IMR-90 (cell line): Measurements from ENCODE around the gene TTC16. TPM values are rescaled to one million over a fixed set of nuclear protein-coding genes. Genes with fewer than 3 reads are reported as not detected.
A peak's percentile ranks its signal among the peaks of the same experiment; 100 is the strongest.

Experiments
- ATAC-seq: fragments of 200-7000 bp; cut with Tn5 transposase; 2 replicates; pipeline ENCODE4 v1.9.1; 2020; ENCODE audit warnings: low read depth, mild to moderate bottlenecking, moderate library complexity
- BruUV-seq: library from RNA; stranded (reverse); fragments of 400-500 nt; replicated peaks from 2 replicates; lab custom pipeline; 2021; lab: Mats Ljungman, UMichigan
- CTCF ChIA-PET: fragments of 300-600 bp; formaldehyde crosslinking; extraction: SDS; loops from one replicate; lab custom pipeline; 2021; ENCODE audit warnings: antibody characterized with exemption; lab: Yijun Ruan, JAX
- POLR2A ChIA-PET: fragments of 300-600 bp; sonication (Branson Sonifier 250); formaldehyde crosslinking; loops from one replicate; lab custom pipeline; 2022; ENCODE audit warnings: antibody characterized with exemption; ENCODE audit not compliant: unreplicated experiment; lab: Charles Lee
- DNase-seq: peaks from one replicate; pipeline ENCODE4 v3.0.0; 2013
- H2AFZ ChIP-seq: replicated peaks from 2 replicates; pipeline ENCODE3; 2013; ENCODE audit warnings: low read length, mild to moderate bottlenecking; ENCODE audit not compliant: poor library complexity
- H2AK5ac ChIP-seq: 2 replicates; pipeline ENCODE4 v1.6.1; 2013; ENCODE audit warnings: low read depth, low read length, inconsistent platforms
- H2AK9ac ChIP-seq: replicated peaks from 2 replicates; pipeline ENCODE3; 2013; ENCODE audit warnings: mild to moderate bottlenecking, low read depth, low read length, moderate library complexity; ENCODE audit not compliant: poor library complexity
- H2BK120ac ChIP-seq: 2 replicates; pipeline ENCODE4 v1.6.1; 2013; ENCODE audit warnings: low read depth, low read length, inconsistent platforms
- H2BK15ac ChIP-seq: 3 replicates; pipeline ENCODE4 v1.6.1; 2013; ENCODE audit warnings: low read depth, low read length, inconsistent platforms
- H2BK20ac ChIP-seq: 2 replicates; pipeline ENCODE4 v1.6.1; 2013; ENCODE audit warnings: low read depth, mild to moderate bottlenecking, inconsistent platforms, low read length, moderate library complexity
- H2BK5ac ChIP-seq: 2 replicates; pipeline ENCODE4 v1.6.1; 2013; ENCODE audit warnings: mild to moderate bottlenecking, low read depth, low read length, inconsistent platforms; ENCODE audit not compliant: poor library complexity, severe bottlenecking
- H3K14ac ChIP-seq: replicated peaks from 2 replicates; pipeline ENCODE4 v1.6.1; 2013; ENCODE audit warnings: low read depth, low read length, inconsistent platforms
- H3K18ac ChIP-seq: 2 replicates; pipeline ENCODE4 v1.6.1; 2013; ENCODE audit warnings: low read depth, low read length, control low read depth
- H3K23ac ChIP-seq: 2 replicates; pipeline ENCODE4 v1.6.1; 2013; ENCODE audit warnings: low read depth, low read length, inconsistent platforms
- H3K27ac ChIP-seq: 2 replicates; pipeline ENCODE4 v1.5.1; 2013; ENCODE audit warnings: mild to moderate bottlenecking, control low read depth, low read length; ENCODE audit not compliant: insufficient read depth
- H3K27me3 ChIP-seq: 2 replicates; pipeline ENCODE4 v1.6.1; 2013; ENCODE audit warnings: low read length; ENCODE audit not compliant: control insufficient read depth, insufficient read depth
- H3K36me3 ChIP-seq: 2 replicates; pipeline ENCODE4 v1.6.1; 2013; ENCODE audit warnings: low read length, mixed read lengths; ENCODE audit not compliant: control insufficient read depth, insufficient read depth
- H3K4ac ChIP-seq: 2 replicates; pipeline ENCODE4 v1.6.1; 2013; ENCODE audit warnings: low read depth, low read length, inconsistent platforms
- H3K4me1 ChIP-seq: 2 replicates; pipeline ENCODE4 v1.6.1; 2013; ENCODE audit warnings: low read length, mixed read lengths; ENCODE audit not compliant: control insufficient read depth, insufficient read depth
- H3K4me2 ChIP-seq: 2 replicates; pipeline ENCODE4 v1.6.1; 2013; ENCODE audit warnings: low read depth, mild to moderate bottlenecking, control low read depth, low read length, moderate library complexity
- H3K4me3 ChIP-seq: 2 replicates; pipeline ENCODE4 v1.5.1; 2013; ENCODE audit warnings: low read depth, mild to moderate bottlenecking, control low read depth, low read length, moderate library complexity; ENCODE audit not compliant: insufficient read depth
- H3K56ac ChIP-seq: 2 replicates; pipeline ENCODE4 v1.6.1; 2013; ENCODE audit warnings: low read length, inconsistent platforms; ENCODE audit not compliant: insufficient read depth; ENCODE audit errors: extremely low read depth
- H3K79me1 ChIP-seq, 2 experiments: 2 replicates each; pipeline ENCODE4 v1.6.1; 2013; ENCODE audit warnings: low read length in 2 of 2, inconsistent platforms in 1 of 2, low read depth in 1 of 2
- H3K9ac ChIP-seq: 2 replicates; pipeline ENCODE4 v1.6.1; 2013; ENCODE audit warnings: low read depth, low read length, control low read depth
- H3K9me1 ChIP-seq: 2 replicates; pipeline ENCODE4 v1.6.1; 2013; ENCODE audit warnings: low read length, inconsistent platforms; ENCODE audit not compliant: insufficient read depth
- H3K9me3 ChIP-seq: 2 replicates; pipeline ENCODE4 v1.6.1; 2013; ENCODE audit warnings: low read length; ENCODE audit not compliant: control insufficient read depth, insufficient read depth
- H4K20me1 ChIP-seq: 2 replicates; pipeline ENCODE4 v1.6.1; 2013; ENCODE audit warnings: low read length, inconsistent platforms; ENCODE audit not compliant: insufficient read depth
- H4K5ac ChIP-seq: 2 replicates; pipeline ENCODE4 v1.6.1; 2013; ENCODE audit warnings: mild to moderate bottlenecking, low read depth, low read length, control low read depth
- H4K8ac ChIP-seq, 2 experiments: 2 replicates each; pipeline ENCODE4 v1.6.1; 2013; ENCODE audit warnings: low read depth in 2 of 2, low read length in 2 of 2, control low read depth in 1 of 2, inconsistent platforms in 1 of 2
- H4K91ac ChIP-seq: 2 replicates; pipeline ENCODE4 v1.6.1; 2013; ENCODE audit warnings: low read depth, low read length, inconsistent platforms; ENCODE audit not compliant: insufficient read depth
- CHD1 ChIP-seq: IDR thresholded peaks from 2 replicates; pipeline ENCODE4 v1.6.1; 2012; ENCODE audit warnings: low read depth, low read length, improper control_type of control experiment
- CTCF ChIP-seq: conservative IDR thresholded peaks from 2 replicates; pipeline ENCODE4 v1.5.1; 2012; ENCODE audit warnings: mild to moderate bottlenecking, low read depth, low read length, improper control_type of control experiment
- MAFK ChIP-seq: IDR thresholded peaks from 2 replicates; pipeline ENCODE4 v1.6.1; 2012; ENCODE audit warnings: low read depth, low read length, improper control_type of control experiment
- MAZ ChIP-seq: IDR thresholded peaks from 2 replicates; pipeline ENCODE4 v1.6.1; 2012; ENCODE audit warnings: low read depth, mild to moderate bottlenecking, low read length, improper control_type of control experiment, moderate library complexity, borderline replicate concordance
- MXI1 ChIP-seq: IDR thresholded peaks from 2 replicates; pipeline ENCODE4 v1.6.1; 2012; ENCODE audit warnings: low read depth, mild to moderate bottlenecking, low read length, moderate library complexity, borderline replicate concordance
- NFE2L2 ChIP-seq: fragments of 150-350 bp; IDR thresholded peaks from 2 replicates; pipeline ENCODE4 v1.6.1; 2016; ENCODE audit warnings: low read depth, mild to moderate bottlenecking, low read length
- POLR2A ChIP-seq: IDR thresholded peaks from 2 replicates; pipeline ENCODE4 v1.6.1; 2012; ENCODE audit warnings: mild to moderate bottlenecking, low read depth, low read length
- RCOR1 ChIP-seq: IDR thresholded peaks from 2 replicates; pipeline ENCODE4 v1.6.1; 2012; ENCODE audit warnings: mild to moderate bottlenecking, low read length, improper control_type of control experiment; ENCODE audit not compliant: insufficient replicate concordance
- RFX5 ChIP-seq: IDR thresholded peaks from 2 replicates; pipeline ENCODE4 v1.8.0; 2012; ENCODE audit warnings: low read depth, mild to moderate bottlenecking, low read length, moderate library complexity
- WGBS, 2 experiments: methylation state at CpG; one replicate each; pipeline versions ENCODE4 v1.1.5 to v1.1.7; 2013; ENCODE audit warnings: missing lambda C conversion rate in 2 of 2; ENCODE audit not compliant: insufficient read length in 1 of 2; ENCODE audit errors: extremely low coverage in 2 of 2; 5-methylcytosine and 5-hydroxymethylcytosine counted together
- dilution Hi-C: fragments of 300-500 bp; cut with HindIII; formaldehyde crosslinking; loops from one replicate; pipeline ENCODE4 v1.14.3; 2018; ENCODE audit warnings: low sequenced_read_pairs; ENCODE audit not compliant: unreplicated experiment
- in situ Hi-C: fragments of 300-500 bp; cut with MboI; formaldehyde crosslinking; loops from 3 replicates; pipeline ENCODE4 v1.14.3; 2019; ENCODE audit warnings: low sequenced_read_pairs, inconsistent platforms, mixed read lengths
- intact Hi-C: fragments of 100-400 bp; cut with micrococcal nuclease; formaldehyde crosslinking; loops from 2 replicates; pipeline ENCODE4 v1.10.0; 2022
- polyA plus RNA-seq, 3 experiments: library from polyadenylated mRNA; depleted of rRNA; stranded (reverse); fragments of >200 nt; gene quantifications; 2 replicates each; pipeline ENCODE4 v1.2.3, GENCODE V29; 2012; ENCODE audit warnings: low replicate concordance in 1 of 3
- total RNA-seq: library from RNA; depleted of rRNA; stranded (reverse); fragments of >200 nt; gene quantifications from 2 replicates; pipeline ENCODE4 v1.2.3, GENCODE V29; 2012
- TF ChIP-seq, protein P1 (sequence below): fragments of 150-350 bp; IDR thresholded peaks from 2 replicates; pipeline ENCODE4 v1.6.1; 2017; ENCODE audit warnings: mild to moderate bottlenecking, antibody characterized with exemption, low read length, low read depth

The TTC16 gene
- total and polyA plus RNA-seq, 2 of the 4 experiments (the other 2 are of a cell fraction): 0.02 TPM; not detected in 1

- H3K9me1 ChIP-seq: no peaks in the 10 kb centered on the region; the same call in 1 of the 2 replicates
- in situ Hi-C loops (no loop called here), dilution Hi-C loops (no loop called here), intact Hi-C loops (no loop called here)
- H3K79me1 ChIP-seq: no peaks in the 10 kb centered on the region
- H3K27ac ChIP-seq: no peak overlapping the region
- peaks cover 13% of the 10 kb centered on the region for H3K27me3 ChIP-seq
- H2AK9ac ChIP-seq: no peak overlapping the region
- TF ChIP-seq CTCF: no peak
- TF ChIP-seq CHD1: no peak
- TF ChIP-seq, protein P1, sequence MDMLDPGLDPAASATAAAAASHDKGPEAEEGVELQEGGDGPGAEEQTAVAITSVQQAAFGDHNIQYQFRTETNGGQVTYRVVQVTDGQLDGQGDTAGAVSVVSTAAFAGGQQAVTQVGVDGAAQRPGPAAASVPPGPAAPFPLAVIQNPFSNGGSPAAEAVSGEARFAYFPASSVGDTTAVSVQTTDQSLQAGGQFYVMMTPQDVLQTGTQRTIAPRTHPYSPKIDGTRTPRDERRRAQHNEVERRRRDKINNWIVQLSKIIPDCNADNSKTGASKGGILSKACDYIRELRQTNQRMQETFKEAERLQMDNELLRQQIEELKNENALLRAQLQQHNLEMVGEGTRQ: no peak
- no peak for TF ChIP-seq NFE2L2
- TF ChIP-seq RCOR1: no peak
- TF ChIP-seq MAFK: no peak
- no peak for TF ChIP-seq MXI1
- TF ChIP-seq POLR2A: no peak
- TF ChIP-seq MAZ: no peak
- TF ChIP-seq RFX5: no peak
- no peak for ATAC-seq
- H3K9ac ChIP-seq: no peak overlapping the region
- H3K23ac ChIP-seq: 0 out of 2 replicates have a peak overlapping the region, but pooled peaks have one; percentile 1
- no CpG with 5 or more reads among the region's 3 CpGs for WGBS, 2 experiments
- no TSS peak for BruUV-seq
- H2BK15ac ChIP-seq: no peak overlapping the region
- H3K14ac ChIP-seq: no peak overlapping the region
- ChIA-PET POLR2A (no interaction called here), CTCF (no interaction called here)
- no peak overlapping the region; a peak in 1 of 4 replicates for H4K8ac ChIP-seq
- H3K9me3 ChIP-seq: no peaks in the 10 kb centered on the region
- H2AK5ac ChIP-seq: no peak overlapping the region
- no peak overlapping the region for H4K91ac ChIP-seq
- no peaks in the 10 kb centered on the region for H3K36me3 ChIP-seq
- H3K4me2 ChIP-seq: no peak overlapping the region
- H3K18ac ChIP-seq: no peak overlapping the region
- H3K4ac ChIP-seq: no peak overlapping the region
- DNase-seq: no peak
- no peak overlapping the region for H4K5ac ChIP-seq
- H4K20me1 ChIP-seq: no peaks in the 10 kb centered on the region
- no peak overlapping the region for H3K56ac ChIP-seq
- H2BK120ac ChIP-seq: no peak overlapping the region
- H2BK5ac ChIP-seq: no peak overlapping the region
- H2AFZ ChIP-seq: peak overlapping the region; percentile 39
- no peak overlapping the region for H3K4me3 ChIP-seq
- H2BK20ac ChIP-seq: no peak overlapping the region
- peaks cover 2% of the 10 kb centered on the region; the same call in 1 of the 2 replicates for H3K4me1 ChIP-seq
Measured at GRCh38 chr9:127767410-127767809, 51.5 kb downstream of the TTC16 start.
